Muscle layer of duodenum (tissue), 2 donors: ENCODE data around the gene TRERF1.

Source experiments
- H3K27ac ChIP-seq: one replicate; pipeline ENCODE4 v1.7.0; 2013; ENCODE audit warnings: mild to moderate bottlenecking, low read length
- H3K27me3 ChIP-seq: one replicate; pipeline ENCODE4 v1.7.0; 2013; ENCODE audit warnings: low read depth, mild to moderate bottlenecking, control low read depth, low read length
- H3K36me3 ChIP-seq, 2 donors: one replicate each; pipeline ENCODE4 v1.7.0; 2013; ENCODE audit warnings: low read length in 2 of 2, control low read depth in 1 of 2, mild to moderate bottlenecking in 1 of 2; ENCODE audit not compliant: insufficient read depth in 2 of 2, control insufficient read depth in 1 of 2
- H3K4me1 ChIP-seq, 2 donors: one replicate each; pipeline ENCODE4 v1.7.0; 2013; ENCODE audit warnings: low read length in 2 of 2, mild to moderate bottlenecking in 2 of 2, control low read depth in 1 of 2, moderate library complexity in 1 of 2; ENCODE audit not compliant: insufficient read depth in 2 of 2, control insufficient read depth in 1 of 2
- H3K4me3 ChIP-seq, 2 donors: one replicate each; pipeline ENCODE4 v1.7.0; 2013; ENCODE audit warnings: low read length in 2 of 2, low read depth in 1 of 2, mild to moderate bottlenecking in 1 of 2
- H3K9me3 ChIP-seq, 2 donors: one replicate each; pipeline ENCODE4 v1.7.0; 2013; ENCODE audit warnings: low read length in 2 of 2, control low read depth in 1 of 2, mild to moderate bottlenecking in 1 of 2; ENCODE audit not compliant: control insufficient read depth in 1 of 2
- donor health status: healthy.

Gene TRERF1

DNA sequence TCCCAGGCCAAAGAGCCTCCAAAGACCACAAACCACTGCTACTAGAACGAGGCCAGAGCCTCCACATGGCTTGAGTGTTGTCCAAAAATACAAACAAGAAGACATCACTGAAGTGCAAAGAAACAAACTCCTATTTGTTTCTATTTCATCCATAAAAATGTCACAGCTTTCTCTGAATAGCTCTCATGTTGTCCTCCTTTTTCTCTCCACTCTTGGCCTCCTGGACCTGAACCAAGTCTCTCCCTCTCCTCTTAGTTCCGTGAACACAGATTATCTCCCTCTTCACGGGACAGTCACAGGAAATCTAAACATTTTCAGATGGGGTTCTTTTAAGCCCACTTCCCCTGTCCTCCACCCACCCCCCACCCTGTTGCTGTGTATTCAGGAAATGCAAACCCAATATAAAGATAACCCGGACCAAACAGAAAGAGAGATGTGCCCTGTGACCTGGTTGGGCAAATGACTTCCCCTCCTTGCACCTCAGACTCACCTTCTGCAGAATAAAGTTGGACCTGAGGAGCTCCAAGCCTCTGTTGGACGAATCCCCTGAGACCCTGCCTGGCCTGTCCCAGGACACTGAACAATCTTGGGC lies 158.2 kb downstream of the TRERF1 start:
- Histone ChIP-seq H3K27me3 (no peaks in the 10 kb centered on the region), H3K27ac (no peak overlapping the region), H3K4me1 (peaks cover 3 to 6% of the 10 kb centered on the region in 2 donors), H3K9me3 (no peaks in the 10 kb centered on the region), H3K4me3 (no peak overlapping the region), H3K36me3 (peaks cover 0 to 6% of the 10 kb centered on the region in 2 donors)

DNA sequence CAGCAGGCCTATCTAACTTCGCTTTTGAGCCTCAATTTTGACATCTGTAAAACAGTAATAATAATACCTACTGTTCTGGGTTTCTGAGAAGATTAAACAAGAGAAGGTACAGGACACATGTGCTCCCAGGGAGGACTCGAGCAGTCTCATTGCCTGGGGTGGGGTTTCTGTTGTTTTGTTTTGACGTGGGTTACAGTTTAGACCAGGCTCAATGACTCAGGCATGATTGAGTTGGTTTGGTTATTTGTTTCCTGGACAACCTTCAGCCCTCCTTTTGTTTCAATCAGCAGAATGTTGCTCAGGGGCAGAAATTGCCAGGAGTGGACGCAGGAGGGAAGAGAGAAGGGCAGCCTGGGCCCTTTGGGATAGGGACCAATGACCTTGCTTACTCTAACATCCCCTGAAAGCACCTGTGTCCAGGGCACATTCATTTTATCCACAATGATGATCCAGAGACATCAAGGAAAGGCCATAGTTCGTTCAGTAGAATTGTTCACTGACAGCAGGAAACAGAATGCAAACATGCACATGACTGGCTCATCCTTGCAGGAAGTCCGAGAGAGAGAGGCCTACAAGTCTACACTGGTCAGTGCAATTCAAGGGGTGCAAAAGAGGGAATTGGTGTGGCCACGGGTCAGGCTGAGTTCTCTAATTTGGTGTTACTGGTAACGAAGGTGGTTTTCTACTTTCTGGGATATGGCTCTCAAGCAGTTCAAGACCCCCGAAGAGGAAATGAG lies 159.6 kb downstream of the TRERF1 start:
- Histone ChIP-seq H3K27me3 (no peaks in the 10 kb centered on the region), H3K9me3 (no peaks in the 10 kb centered on the region), H3K27ac (no peak overlapping the region), H3K36me3 (peaks cover 0 to 2% of the 10 kb centered on the region in 2 donors), H3K4me1 (peaks cover 3 to 6% of the 10 kb centered on the region in 2 donors), H3K4me3 (no peak overlapping the region)

DNA sequence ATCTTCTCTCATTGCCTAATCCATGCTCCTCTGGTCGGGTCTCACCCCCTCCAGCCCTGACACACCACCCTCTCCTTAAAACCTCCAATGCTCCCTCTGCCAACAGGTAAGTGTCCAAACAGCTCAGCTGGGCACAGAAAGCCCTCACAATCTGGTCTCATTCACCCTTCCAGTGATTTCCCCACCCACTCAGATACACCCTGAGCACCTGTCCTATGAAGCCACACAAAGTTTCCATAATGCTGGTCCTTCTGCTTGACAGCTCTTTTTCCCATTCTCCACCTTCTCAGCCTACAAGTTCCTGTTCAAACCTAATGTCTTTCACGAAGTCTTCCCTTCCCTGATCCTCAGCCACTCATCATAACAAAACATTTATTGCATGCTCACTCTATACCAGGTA lies 164.0 kb downstream of the TRERF1 start:
- Histone ChIP-seq H3K27me3 (no peaks in the 10 kb centered on the region), H3K27ac (no peak overlapping the region), H3K36me3 (no peaks in the 10 kb centered on the region), H3K4me1 (no peaks in the 10 kb centered on the region), H3K9me3 (peaks cover 0 to 4% of the 10 kb centered on the region in 2 donors), H3K4me3 (no peak overlapping the region)

DNA sequence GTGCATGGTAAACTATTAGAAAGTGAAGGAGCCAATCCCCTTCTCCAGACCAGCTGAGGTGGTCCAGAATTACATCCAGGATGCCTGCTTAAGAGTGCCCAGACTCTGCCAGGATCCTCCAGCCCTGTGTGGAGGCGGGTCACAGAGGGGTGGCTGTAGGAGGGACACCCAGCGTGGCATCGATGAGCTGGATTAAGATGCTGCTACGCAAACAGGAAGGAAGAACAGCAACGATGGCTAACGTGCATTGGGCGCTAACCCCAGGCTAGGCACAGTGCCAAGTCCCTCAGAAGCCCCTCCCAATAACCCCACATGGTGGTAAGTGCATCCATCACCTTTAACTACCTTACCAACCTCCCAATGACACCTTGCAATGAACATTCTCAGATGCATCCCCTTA lies 170.2 kb downstream of the TRERF1 start:
- Histone ChIP-seq H3K27me3 (no peaks in the 10 kb centered on the region), H3K36me3 (no peaks in the 10 kb centered on the region), H3K4me3 (no peak overlapping the region), H3K27ac (no peak overlapping the region), H3K4me1 (peaks cover 14 to 18% of the 10 kb centered on the region in 2 donors), H3K9me3 (peaks cover 0 to 4% of the 10 kb centered on the region in 2 donors)

DNA sequence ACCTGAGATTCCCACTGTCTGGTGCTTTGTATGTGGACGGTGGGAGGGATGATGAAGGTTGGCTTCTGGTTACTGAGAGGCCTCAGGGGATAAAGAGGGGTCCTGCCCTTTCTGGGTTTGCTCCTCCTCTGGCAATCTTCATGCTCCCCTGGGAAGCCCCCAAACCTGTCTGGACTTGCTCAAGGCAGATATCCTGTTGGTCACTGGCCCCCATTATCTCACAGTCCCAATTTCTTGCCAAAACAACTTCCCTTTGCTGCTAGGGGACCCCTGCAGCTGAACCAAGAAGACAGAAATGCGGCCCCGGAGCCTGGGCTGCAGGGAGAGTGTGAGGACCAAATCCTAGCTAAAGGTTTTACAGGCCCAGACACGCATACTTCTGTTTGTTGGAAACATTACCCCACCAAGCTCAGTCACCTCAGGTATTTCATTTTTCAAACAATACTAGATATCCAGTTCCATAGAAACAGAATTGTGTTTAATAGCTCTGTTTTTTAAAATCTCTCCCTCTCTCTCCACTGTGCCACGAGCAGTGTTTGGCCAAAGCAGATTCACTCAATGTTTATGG lies 170.7 kb downstream of the TRERF1 start:
- H3K27me3 ChIP-seq: no peaks in the 10 kb centered on the region
- H3K9me3 ChIP-seq: peaks cover 0 to 4% of the 10 kb centered on the region in 2 donors
- no peak overlapping the region for H3K27ac ChIP-seq
- H3K36me3 ChIP-seq: no peaks in the 10 kb centered on the region
- no peak overlapping the region for H3K4me3 ChIP-seq
- peaks cover 14 to 18% of the 10 kb centered on the region in 2 donors for H3K4me1 ChIP-seq

DNA sequence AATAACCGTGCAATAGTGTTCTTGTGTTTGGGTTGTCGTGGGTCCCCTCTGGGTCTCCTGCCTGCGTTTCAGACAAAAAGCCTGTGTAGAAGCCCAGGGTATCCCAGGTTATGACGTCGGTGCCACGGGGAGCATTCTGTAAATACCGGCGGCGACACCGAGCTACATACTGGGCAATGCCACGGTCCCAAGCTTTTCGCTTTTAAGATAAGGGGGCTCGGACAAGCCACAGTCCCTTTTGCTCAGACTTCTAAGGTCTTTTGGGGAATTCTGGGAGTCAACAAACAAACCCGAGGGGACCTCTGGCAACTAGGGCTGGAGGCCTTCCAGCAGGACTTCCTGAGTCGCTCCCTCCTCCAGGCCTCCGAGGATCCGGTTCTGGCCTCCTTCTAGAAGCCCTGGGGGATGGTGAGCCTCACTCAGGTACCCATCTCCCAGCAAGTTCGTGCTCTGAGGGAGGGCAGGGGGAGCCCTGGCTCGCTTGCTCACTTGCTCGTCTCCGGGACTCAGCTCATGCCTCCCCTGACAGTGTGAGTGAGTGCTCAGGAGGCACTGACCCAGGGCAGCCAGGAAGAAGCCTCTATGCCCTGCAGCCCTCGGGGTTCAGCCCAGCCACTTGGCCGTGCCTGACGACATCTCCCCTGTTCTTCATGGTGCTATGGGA lies 171.6 kb downstream of the TRERF1 start:
- no peaks in the 10 kb centered on the region for H3K36me3 ChIP-seq
- no peaks in the 10 kb centered on the region for H3K27me3 ChIP-seq
- peaks cover 0 to 4% of the 10 kb centered on the region in 2 donors for H3K9me3 ChIP-seq
- H3K27ac ChIP-seq: no peak overlapping the region
- peaks cover 14 to 18% of the 10 kb centered on the region in 2 donors for H3K4me1 ChIP-seq
- peak overlapping the region in 1 of 2 donors; percentile 17 for H3K4me3 ChIP-seq

DNA sequence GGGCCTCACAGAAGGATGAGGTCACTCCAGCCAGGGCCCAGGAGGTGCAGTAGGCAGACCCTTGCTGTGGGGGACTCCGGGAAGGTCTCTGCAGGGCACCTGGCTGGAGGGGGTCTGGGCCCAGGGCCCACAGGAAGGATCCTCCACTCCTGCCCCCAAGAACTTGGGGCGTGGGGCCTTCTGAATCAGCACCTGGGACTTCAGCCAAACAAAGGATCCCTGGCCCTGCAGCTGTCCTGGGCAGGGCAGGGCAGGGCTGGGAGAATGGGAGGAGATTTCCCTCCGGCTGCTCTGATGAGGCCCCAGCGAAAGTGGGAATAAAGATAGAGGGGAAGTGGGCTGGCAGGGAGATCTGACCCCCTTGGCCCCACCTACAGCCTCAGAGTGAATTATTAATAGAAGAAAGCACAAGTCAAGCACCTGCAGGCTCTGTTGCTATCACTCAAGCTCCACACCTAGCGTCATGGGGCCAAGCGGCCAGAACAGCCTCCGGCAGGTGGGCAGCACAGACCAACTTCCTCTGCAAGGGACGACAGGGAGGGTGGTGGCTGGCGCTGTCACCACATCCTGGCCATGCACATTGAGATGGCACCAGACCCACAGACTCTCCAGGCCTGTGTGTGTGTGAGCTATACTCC lies 172.5 kb downstream of the TRERF1 start:
- Histone ChIP-seq H3K36me3 (no peaks in the 10 kb centered on the region), H3K27me3 (no peaks in the 10 kb centered on the region), H3K4me3 (no peak overlapping the region), H3K9me3 (peaks cover 0 to 4% of the 10 kb centered on the region in 2 donors), H3K4me1 (peaks cover 14 to 18% of the 10 kb centered on the region in 2 donors), H3K27ac (peak overlapping the region; percentile 27)

DNA sequence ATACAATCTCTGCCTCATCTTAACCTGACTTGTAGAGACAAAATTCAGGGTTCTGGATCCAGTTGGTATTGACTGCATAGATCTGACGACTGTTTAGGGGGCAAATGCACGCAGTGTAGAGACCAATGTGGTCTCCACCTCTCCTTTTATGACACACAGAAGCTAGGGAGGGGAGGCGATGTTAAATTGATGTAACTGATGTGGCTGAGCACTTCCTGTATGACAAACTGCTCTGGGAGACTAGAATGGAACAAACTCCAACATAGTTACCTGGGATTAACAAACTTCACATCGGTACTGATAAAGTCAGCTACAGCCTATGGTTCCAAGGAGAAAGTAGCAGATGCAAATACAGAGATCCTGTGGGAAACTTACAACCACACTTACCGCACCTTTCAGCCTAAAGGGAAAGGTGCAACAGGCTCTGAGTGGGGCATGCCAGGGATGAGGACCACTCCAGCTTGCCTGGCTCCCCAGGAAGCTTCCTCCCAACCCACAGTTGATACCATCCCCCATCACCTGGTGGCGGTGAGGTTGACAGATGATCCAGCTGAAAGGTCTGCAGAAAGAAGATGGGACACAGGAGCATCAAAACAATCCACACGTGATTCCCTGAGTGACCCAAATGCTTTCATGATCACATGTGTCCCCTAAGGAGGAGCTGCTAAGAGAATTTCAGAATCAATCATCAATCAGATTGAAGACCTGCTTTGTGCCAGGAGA lies 173.4 kb downstream of the TRERF1 start:
- no peaks in the 10 kb centered on the region for H3K36me3 ChIP-seq
- H3K27me3 ChIP-seq: no peaks in the 10 kb centered on the region
- H3K4me3 ChIP-seq: no peak overlapping the region
- peaks cover 0 to 4% of the 10 kb centered on the region in 2 donors for H3K9me3 ChIP-seq
- H3K4me1 ChIP-seq: peaks cover 14 to 18% of the 10 kb centered on the region in 2 donors
- peak overlapping the region; percentile 27 for H3K27ac ChIP-seq

DNA sequence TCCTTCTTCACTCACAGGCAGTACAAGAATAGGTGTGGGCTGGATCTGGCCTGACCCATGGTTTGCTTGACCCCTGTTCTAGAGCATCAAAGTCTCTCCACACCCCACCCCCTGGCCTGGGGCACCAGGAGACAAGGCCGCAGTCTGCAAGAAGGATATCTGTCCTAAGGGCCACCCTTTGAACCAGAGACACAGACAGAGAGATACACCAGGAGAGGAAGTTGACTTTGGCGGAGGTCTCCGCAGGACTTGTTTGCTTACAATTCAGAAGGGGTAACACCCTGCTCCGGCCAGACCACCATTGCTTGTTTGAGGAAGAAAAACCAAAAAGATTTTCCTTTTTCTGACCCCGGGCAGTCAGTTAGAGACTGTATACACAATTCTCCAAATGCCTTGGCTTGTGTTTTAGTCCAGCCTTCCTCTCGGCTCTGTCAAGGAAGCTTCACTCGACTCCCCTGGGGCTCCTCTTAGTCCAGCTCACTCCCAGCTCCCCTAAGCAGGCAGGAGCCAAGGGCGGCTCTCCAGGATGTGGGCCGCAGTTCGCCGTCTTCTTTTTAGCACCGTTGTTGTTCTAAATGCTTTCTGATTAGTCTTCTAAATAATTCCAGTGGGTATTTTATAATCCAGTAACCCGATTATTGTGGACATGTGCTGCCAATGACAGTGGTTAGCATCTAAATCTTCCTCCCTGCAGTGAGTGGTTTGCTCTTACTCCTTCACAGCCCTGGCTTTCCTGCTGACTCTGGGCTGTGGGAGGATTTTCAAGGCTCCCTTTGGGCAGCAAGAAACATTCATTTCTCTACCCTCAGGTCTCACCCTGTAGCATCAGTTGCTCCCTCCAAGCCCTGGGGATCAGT lies 175.5 kb downstream of the TRERF1 start:
- H3K36me3 ChIP-seq: no peaks in the 10 kb centered on the region
- no peaks in the 10 kb centered on the region for H3K27me3 ChIP-seq
- no peak overlapping the region for H3K4me3 ChIP-seq
- H3K27ac ChIP-seq: peak overlapping the region; percentile 24
- H3K9me3 ChIP-seq: no peaks in the 10 kb centered on the region
- peaks cover 14 to 24% of the 10 kb centered on the region in 2 donors for H3K4me1 ChIP-seq
